GM12872 (cell line): ENCODE results near the gene LMX1B.

Source experiments
- CTCF ChIP-seq: IDR thresholded peaks from 3 replicates; pipeline ENCODE4 v1.5.1; 2011; ENCODE audit warnings: low read depth, mild to moderate bottlenecking, low read length, moderate library complexity; ENCODE audit not compliant: insufficient read depth

LMX1B gene

GRCh38 chr9:126621061-126621918 is 7.6 kb downstream of the LMX1B start:
- TF ChIP-seq CTCF: no peak

GRCh38 chr9:126621919-126622735 is 8.4 kb downstream of the LMX1B start:
- TF ChIP-seq CTCF: no peak

GRCh38 chr9:126623314-126623666 is 9.6 kb downstream of the LMX1B start:
- no peak for TF ChIP-seq CTCF

- no peak for TF ChIP-seq CTCF
Measured at GRCh38 chr9:126623667-126624478, 10.1 kb downstream of the LMX1B start.

GRCh38 chr9:126624479-126624826 is 10.7 kb downstream of the LMX1B start:
- TF ChIP-seq CTCF: no peak

GRCh38 chr9:126624912-126625311 is 11.2 kb downstream of the LMX1B start:
- no peak for TF ChIP-seq CTCF
